Pancreas (tissue), 10 donors: ENCODE results near the gene HORMAD2. TPM values are rescaled to one million over a fixed set of nuclear protein-coding genes. Genes with fewer than 3 reads are reported as not detected.

ENCODE experiments used
- ATAC-seq, 4 donors: fragments of 200-7000 bp; cut with Tn5 transposase; one replicate each; pipeline versions ENCODE4 v1.8.0 to v1.9.1; 2020; ENCODE audit warnings: mild to moderate bottlenecking in 4 of 4, moderate library complexity in 4 of 4
- DNase-seq, 6 donors: peaks; one replicate each; pipeline ENCODE4 v3.0.0-alpha.2; 2020
- FAIRE-seq: peaks from 2 replicates; lab custom pipeline; 2012; peaks lifted over from hg19 to GRCh38; lab: Jason Lieb, UNC
- H3K27ac ChIP-seq, 4 donors: fragments of 200-600 bp; sonication (generic); 1 replicate in 3 of 4; 2 replicates in 1 of 4; pipeline versions ENCODE4 v1.5.0 to v1.8.0; 2020
- H3K27me3 ChIP-seq, 4 donors: fragments of 200-600 bp; one replicate each; pipeline ENCODE4 v1.8.0; 2021
- H3K36me3 ChIP-seq, 3 donors: fragments of 200-600 bp; sonication (generic) in 1 of 3; one replicate each; pipeline versions ENCODE4 v1.5.0 to v1.8.0; 2020 to 2021
- H3K4me1 ChIP-seq, 3 donors: fragments of 200-600 bp; one replicate each; pipeline ENCODE4 v1.8.0; 2021
- H3K4me3 ChIP-seq, 4 donors: fragments of 200-600 bp; sonication (generic) in 2 of 4; one replicate each; pipeline versions ENCODE4 v1.5.0 to v1.8.0; 2020 to 2021
- H3K9me3 ChIP-seq, 4 donors: fragments of 200-600 bp; one replicate each; pipeline ENCODE4 v1.8.0; 2021
- WGBS, 2 donors: extraction: QIAGEN DNeasy Blood & Tissue Kit; methylation state at CpG; one replicate each; pipeline ENCODE4 v1.1.7; 2013; 5-methylcytosine and 5-hydroxymethylcytosine counted together
- intact Hi-C, 3 donors: fragments of 100-400 bp; cut with DNase I; formaldehyde crosslinking; loops; one replicate each; pipeline versions ENCODE4 v1.11.1 to v1.14.2; 2022
- polyA plus RNA-seq, 2 donors: library from polyadenylated mRNA; stranded (reverse); fragments of 200-250 nt; gene quantifications; one replicate each; pipeline ENCODE4 v1.2.3, GENCODE V29; 2013
- total RNA-seq, 6 donors: library from RNA; stranded (reverse); fragmentation: NEBNext Ultra II Directional in 4 of 6; extraction: Animal tissue kit (Norgen Biotek cat#: 25700) in 4 of 6; gene quantifications; one replicate each; pipeline versions ENCODE4 v1.2.1 to v1.2.4, GENCODE V29; 2021 to 2023
- TF ChIP-seq, protein P1 (sequence below), 4 donors: fragments of 200-600 bp; sonication (generic) in 3 of 4; IDR thresholded peaks; one replicate each; pipeline versions ENCODE4 v1.5.0 to v1.8.0; 2021; ENCODE audit warnings: antibody characterized with exemption in 4 of 4
- donor health status: healthy with polysubstance abuse.
- donor health status: DM: no; HTN: no; CAD: no; lungs with moderate emphysema.
- donor health status: DM: no; HTN: no; CAD: no.
- donor health status: control.
- donor health status: control.
- donor health status: Bipolar disorder and iron deficiency.
- donor health status: DM: yes; HTN: yes; CAD: no.
- donor health status: DM: no; HTN: no; CAD: no.
- donor health status: DM: no; HTN: no; CAD: no.
- donor health status: DM: yes; HTN: yes; CAD: no.

The HORMAD2 gene
- total and polyA plus RNA-seq, 8 donors: not detected

DNA sequence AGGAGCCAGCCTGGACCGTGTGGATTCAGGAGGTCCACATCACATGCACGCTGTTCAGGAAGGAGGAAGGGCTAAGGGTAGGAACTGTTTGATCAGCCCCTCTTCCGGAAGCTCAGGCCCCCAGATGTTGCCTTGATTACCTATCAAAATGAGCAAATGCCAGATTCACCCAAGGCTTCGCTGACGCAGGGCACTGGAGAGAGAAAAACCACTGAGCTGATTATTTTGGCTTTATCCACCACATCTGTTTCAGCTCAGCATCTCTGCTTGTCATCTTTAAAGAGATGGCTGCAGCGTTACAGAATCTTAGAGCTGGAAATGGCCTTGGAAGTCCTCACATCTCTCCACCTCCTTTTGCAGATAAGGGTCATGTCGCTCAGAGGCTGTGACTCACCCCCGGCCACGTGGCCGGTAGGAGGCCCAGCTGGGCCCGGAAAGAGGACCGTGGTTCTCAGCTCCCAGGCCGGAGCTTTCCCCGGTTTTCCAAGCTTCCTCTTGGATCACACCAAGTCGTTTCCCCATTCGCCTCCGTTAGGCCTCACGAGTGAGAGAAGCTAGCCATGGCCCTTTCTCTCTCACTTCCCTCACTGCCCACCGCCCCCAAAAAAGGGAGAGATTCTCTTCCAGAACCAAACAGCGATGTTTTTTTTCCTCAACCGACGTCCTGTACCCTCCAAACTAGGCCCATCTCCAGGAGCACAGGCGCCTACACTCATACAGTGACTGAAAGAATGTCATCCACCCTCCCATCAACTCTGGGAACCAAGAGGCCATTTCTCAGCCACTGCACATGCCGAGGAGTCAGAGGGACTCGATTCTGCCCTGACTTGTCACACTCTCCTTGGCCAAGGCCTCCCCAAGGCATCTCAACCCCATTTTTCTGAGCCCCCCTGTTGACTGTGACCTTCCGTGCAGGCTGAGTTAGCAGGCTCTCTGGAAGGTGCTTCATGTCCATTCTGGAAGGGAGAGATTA is 128.7 kb downstream of the HORMAD2 start:
- FAIRE-seq (no peak), DNase-seq (peak in 4 of 6 donors; percentile 44 to 64 (median 56)), ATAC-seq (peak; percentile 42 to 72 (median 51))
- intact Hi-C loops: no loop called here
- H3K27me3 ChIP-seq: no peaks in the 10 kb centered on the region
- peaks cover 0 to 5% (median 0%) of the 10 kb centered on the region in 3 donors for H3K4me1 ChIP-seq
- no peaks in the 10 kb centered on the region for H3K36me3 ChIP-seq
- peak overlapping the region in 3 of 4 donors; percentile 4 to 75 (median 73) for H3K27ac ChIP-seq
- no peak overlapping the region for H3K4me3 ChIP-seq
- 69 to 70% methylated on average over 26 of the region's 26 CpGs for WGBS, 2 donors
- no peaks in the 10 kb centered on the region for H3K9me3 ChIP-seq
- TF ChIP-seq, protein P1, sequence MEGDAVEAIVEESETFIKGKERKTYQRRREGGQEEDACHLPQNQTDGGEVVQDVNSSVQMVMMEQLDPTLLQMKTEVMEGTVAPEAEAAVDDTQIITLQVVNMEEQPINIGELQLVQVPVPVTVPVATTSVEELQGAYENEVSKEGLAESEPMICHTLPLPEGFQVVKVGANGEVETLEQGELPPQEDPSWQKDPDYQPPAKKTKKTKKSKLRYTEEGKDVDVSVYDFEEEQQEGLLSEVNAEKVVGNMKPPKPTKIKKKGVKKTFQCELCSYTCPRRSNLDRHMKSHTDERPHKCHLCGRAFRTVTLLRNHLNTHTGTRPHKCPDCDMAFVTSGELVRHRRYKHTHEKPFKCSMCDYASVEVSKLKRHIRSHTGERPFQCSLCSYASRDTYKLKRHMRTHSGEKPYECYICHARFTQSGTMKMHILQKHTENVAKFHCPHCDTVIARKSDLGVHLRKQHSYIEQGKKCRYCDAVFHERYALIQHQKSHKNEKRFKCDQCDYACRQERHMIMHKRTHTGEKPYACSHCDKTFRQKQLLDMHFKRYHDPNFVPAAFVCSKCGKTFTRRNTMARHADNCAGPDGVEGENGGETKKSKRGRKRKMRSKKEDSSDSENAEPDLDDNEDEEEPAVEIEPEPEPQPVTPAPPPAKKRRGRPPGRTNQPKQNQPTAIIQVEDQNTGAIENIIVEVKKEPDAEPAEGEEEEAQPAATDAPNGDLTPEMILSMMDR (IDR thresholded peaks at IDR 0.05): no peak

GRCh38 chr22:30209642-30210041 is 129.4 kb downstream of the HORMAD2 start:
- H3K9me3 ChIP-seq: no peaks in the 10 kb centered on the region
- intact Hi-C loops: no loop called here
- TF ChIP-seq, protein P1 (IDR thresholded peaks at IDR 0.05): no peak
- no peak overlapping the region for H3K4me3 ChIP-seq
- no peak for FAIRE-seq
- H3K4me1 ChIP-seq: peaks cover 0 to 5% (median 0%) of the 10 kb centered on the region in 3 donors
- no peak for ATAC-seq
- WGBS, 2 donors: 86 to 89% methylated on average over 6 of the region's 6 CpGs
- H3K36me3 ChIP-seq: no peaks in the 10 kb centered on the region
- H3K27ac ChIP-seq: peak overlapping the region in 2 of 4 donors; percentile 73 to 75
- DNase-seq: no peak
- H3K27me3 ChIP-seq: no peaks in the 10 kb centered on the region

DNA sequence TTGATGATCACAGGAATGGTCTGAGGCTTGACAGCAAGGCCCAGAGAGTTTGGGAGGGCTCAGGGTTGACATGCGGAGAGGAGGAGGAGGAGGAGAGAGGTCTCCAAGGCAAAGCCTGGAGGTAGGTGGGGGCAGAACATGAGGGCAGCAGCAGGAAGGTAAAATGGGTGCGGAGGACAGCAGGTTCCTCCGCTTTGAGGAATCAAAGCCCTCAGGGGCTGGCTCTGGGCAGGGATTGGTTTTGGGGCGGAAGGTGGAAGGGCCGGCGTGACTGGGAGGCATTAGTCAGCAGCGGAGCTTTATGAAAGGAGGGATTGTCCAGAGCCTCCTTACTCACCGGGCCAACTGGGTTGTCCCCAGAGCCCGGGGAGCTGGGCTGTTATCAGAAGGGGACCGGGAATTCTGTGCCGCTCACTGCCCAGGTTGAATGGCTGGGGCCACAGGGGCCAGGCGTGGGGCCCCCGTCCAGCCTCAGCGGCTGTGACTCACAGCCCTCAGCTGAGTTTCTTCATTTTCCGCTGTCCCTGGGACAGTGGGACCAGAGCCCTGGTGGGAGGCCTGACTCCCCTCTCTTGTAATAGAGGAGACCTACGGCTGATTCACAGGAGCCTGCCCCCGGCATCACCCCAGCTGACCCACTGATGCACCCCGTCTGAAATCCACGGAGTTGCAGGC is 130.1 kb downstream of the HORMAD2 start:
- 65 to 66% methylated on average over 19 of the region's 19 CpGs for WGBS, 2 donors

DNA sequence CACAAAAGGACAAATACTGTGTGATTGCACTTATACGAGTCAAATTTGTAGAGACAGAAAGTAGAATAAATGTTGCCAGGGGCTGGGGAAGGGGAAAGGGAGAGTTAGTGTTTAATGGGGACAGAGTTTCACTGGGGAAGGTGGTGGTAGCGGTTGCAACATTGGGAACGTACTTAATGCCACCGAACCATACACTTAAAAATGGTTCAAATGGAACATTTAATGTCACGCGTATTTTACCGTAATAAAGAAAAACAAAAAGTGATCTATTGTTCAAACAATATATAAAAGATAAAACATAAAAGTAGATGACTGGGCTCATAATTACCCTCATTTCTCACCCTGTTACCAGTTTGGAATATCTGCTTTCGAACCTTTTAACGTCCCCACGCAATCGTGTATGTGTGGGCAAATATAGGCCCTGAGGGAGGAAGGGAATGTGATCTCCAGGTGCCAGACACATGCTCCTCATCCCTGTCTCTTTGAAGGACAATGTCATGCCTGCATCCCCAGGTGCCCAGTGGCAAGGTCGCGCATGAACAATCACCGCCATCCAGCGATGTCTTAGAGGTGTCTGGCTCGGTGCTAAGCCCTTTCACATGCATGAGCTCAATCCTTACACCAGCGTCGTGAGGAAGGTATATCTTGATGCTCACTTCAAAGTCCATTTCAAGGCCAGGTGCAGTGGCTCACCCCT is 131.0 kb downstream of the HORMAD2 start:
- no peak for FAIRE-seq
- no peaks in the 10 kb centered on the region for H3K36me3 ChIP-seq
- no peaks in the 10 kb centered on the region for H3K9me3 ChIP-seq
- TF ChIP-seq, protein P1 (IDR thresholded peaks at IDR 0.05): no peak
- 87 to 94% methylated on average over 18 of the region's 18 CpGs for WGBS, 2 donors
- H3K4me3 ChIP-seq: no peak overlapping the region
- intact Hi-C loops: no loop called here
- no peak for ATAC-seq
- H3K27me3 ChIP-seq: no peaks in the 10 kb centered on the region
- peaks cover 0 to 5% (median 0%) of the 10 kb centered on the region in 3 donors for H3K4me1 ChIP-seq
- DNase-seq: no peak
- H3K27ac ChIP-seq: peak overlapping the region in 2 of 4 donors; percentile 73 to 75

More for the DNA sequence above, 130.1 kb downstream of the HORMAD2 start:
- ATAC-seq (peak; percentile 38 to 70 (median 50)), FAIRE-seq (no peak), DNase-seq (peak in 3 of 6 donors; percentile 52 to 55 (median 52))
- intact Hi-C loops: no loop called here
- H3K27me3 ChIP-seq: no peaks in the 10 kb centered on the region
- peak overlapping the region in 3 of 4 donors; percentile 28 to 75 (median 73) for H3K27ac ChIP-seq
- H3K36me3 ChIP-seq: no peaks in the 10 kb centered on the region
- H3K9me3 ChIP-seq: no peaks in the 10 kb centered on the region
- TF ChIP-seq, protein P1 (IDR thresholded peaks at IDR 0.05): no peak
- peaks cover 0 to 5% (median 0%) of the 10 kb centered on the region in 3 donors for H3K4me1 ChIP-seq
- no peak overlapping the region for H3K4me3 ChIP-seq
